Peyer's patch (tissue), 4 donors: Measurements from ENCODE around the gene FAM120C.

ENCODE experiments used
- CTCF ChIP-seq, 6 experiments: fragments of 450-650 bp in 4 of 6; fragments of 200-600 bp in 2 of 6; sonication (generic) in 1 of 6; IDR thresholded peaks; one replicate each; pipeline ENCODE4 v1.5.1; 2017 to 2019; ENCODE audit warnings: antibody characterized with exemption in 6 of 6, mild to moderate bottlenecking in 3 of 6, moderate library complexity in 1 of 6
- POLR2A ChIP-seq, 2 donors: fragments of 450-650 bp; IDR thresholded peaks; one replicate each; pipeline ENCODE4 v1.5.1; 2017; ENCODE audit warnings: antibody characterized with exemption in 2 of 2, mild to moderate bottlenecking in 2 of 2, moderate library complexity in 2 of 2

GRCh38 chrX:54085666-54086065 lies 97.4 kb downstream of the FAM120C start:
- TF ChIP-seq POLR2A (IDR thresholded peaks at IDR 0.05) (no peak), CTCF (IDR thresholded peaks at IDR 0.05) (no peak)
